HG03280 (cell line): ENCODE results near the gene PCYT2.

ENCODE experiments used
- ATAC-seq: cut with Tn5 transposase; IDR thresholded peaks from one replicate; pipeline ENCODE4 v1.9.1; 2021; ENCODE audit warnings: mild to moderate bottlenecking, moderate library complexity; ENCODE audit not compliant: unreplicated experiment

The PCYT2 gene

GRCh38 chr17:81927653-81928543 lies 16.7 kb upstream of the PCYT2 start, which contains the start of gene MAFG:
Gene MAFG (minus strand): TSS chr17:81927735. CDS start chr17:81923185, 4,550 bp downstream.
- ATAC-seq, result peak; percentile 74

GRCh38 chr17:81927152-81927652 lies 16.0 kb upstream of the PCYT2 start:
- peak; percentile 17 for ATAC-seq

GRCh38 chr17:81926451-81927151 lies 15.4 kb upstream of the PCYT2 start:
- peak; percentile 13 for ATAC-seq

- ATAC-seq, result no peak
Measured at GRCh38 chr17:81925860-81926450, 14.8 kb upstream of the PCYT2 start.

DNA sequence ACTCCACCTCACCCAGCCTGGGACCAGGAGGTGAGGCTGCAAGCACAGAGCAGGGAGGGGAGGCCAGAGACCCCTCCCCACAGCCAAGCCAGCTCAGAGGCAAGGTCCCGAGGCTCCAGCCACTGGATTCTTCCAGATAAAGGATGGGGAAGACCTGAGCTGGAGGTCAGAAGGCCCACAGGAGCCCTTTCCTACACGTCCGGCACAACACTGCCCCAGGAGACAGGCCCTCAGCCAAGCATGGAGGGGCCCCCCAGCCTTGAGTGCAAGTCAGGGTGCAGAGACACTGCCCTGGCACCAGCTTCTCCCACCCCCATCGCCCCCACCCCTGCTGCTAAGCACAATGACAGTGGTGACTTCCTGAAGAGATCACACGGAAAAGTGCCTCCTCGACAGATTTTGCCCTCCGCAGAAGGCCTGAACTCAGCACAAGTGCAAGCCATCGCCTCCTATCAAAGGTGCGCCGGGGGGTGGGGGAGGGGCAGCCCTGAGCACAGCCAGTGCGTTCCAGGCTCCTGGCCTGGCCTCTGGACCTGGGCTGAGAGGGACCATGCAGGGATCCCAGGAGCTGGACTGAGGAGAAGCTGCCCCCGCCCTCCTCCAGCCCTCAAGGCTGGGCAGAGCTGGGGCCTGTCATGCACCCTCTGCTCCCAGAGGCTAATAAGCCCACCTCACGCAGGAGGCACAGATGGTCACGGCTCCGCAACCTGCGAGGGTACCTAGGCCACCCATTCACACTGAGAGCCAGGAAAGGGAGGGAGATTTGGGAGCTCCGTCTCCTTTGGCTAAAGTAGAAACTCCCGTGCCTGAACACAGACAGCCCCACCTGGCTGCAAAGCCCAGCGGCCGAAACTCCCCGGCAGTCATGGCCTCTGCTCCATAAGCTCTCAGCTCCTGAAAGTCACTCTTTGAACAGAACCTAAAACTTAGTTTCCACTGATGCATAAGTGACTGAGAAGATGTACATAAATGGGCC lies 13.6 kb upstream of the PCYT2 start:
- ATAC-seq, result no peak

DNA sequence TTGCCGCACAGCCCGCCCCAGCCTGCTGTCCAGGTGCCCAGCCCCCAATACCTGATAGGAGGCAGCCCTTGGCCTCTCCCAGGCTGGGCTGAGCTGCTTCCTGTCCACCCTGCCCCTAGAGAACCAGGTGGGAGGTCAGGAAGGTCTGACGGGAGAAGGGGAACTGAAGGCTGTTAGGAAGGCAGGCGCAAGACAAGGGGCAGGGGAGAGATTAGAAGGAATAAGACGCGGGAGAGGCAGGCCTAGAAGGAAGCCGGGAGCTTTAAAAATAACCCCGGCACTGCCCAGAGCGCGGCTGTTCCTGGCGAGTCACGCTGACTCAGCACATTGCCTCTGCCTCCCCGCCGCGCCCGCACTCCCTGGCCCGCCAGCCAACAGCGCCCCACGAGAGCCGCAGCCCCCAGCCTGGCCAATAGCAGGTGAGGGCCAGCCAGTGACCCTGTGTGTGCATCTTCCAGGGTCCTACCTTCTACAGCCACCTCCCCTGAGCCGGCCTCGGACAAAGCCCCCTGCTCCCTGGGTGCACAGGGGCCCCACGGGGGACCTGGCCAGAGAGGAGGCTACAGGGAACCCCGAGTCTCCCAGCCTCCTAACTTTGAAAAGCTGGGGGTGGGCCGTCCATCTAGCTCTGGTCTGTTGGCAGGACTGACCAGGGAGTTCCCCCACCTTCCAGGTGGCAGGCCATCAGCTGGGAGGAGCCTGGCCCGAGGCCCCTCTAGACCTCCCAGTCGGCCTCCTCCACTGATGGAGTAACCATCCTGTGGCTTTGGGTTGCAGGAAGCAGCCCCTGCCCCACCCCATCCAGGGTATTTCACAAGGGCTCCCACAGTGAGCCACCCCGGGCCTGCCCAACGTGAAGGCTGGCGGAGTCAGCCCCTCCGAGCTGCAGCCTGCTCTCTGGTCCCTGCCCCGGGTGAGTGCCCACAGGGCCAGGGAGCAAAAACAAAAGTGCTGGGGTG lies 12.4 kb upstream of the PCYT2 start:
- ATAC-seq, result no peak

GRCh38 chr17:81922566-81923301 lies 11.5 kb upstream of the PCYT2 start:
- no peak for ATAC-seq

DNA sequence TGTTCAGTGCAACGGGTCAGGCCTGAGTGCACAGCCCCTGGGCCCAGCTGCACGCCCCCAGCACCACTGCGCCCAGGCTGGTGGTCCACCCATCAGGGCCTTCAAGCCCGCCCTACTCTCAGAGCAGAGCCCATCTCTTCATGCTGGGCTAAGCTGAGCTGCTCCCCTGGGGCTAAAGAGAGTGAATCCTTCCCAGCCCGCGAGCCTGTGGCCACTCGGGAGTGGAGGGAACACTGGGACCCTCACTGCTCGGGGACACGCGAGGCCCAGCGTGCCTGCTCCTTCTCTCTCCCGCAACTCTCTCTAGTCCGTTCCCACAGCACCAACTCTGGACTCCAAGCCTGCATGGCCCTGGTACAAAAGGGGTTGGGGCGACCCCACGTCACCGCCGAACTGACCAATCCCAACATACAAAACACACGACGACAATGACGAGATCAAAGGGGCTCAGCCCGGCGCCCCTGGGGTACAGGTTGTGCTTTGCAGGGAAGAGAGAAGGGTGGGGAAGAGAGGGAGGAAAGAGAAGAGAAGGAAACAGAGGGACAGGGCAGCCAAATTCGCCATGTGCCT lies 10.9 kb upstream of the PCYT2 start:
- ATAC-seq, result no peak

GRCh38 chr17:81921537-81921862 lies 10.3 kb upstream of the PCYT2 start:
- ATAC-seq, result no peak

GRCh38 chr17:81920612-81921536 lies 9.7 kb upstream of the PCYT2 start:
- ATAC-seq, result no peak

- ATAC-seq, result no peak
Measured at GRCh38 chr17:81918832-81919545, 7.8 kb upstream of the PCYT2 start.

GRCh38 chr17:81918333-81918669 lies 7.1 kb upstream of the PCYT2 start:
- ATAC-seq, result peak; percentile 18

GRCh38 chr17:81917565-81918332 lies 6.5 kb upstream of the PCYT2 start, which contains the start of gene SIRT7:
Gene SIRT7 (minus strand): TSS chr17:81918176. CDS start chr17:81918131, 45 bp downstream.
- peak; percentile 73 for ATAC-seq

- no peak for ATAC-seq
Measured at GRCh38 chr17:81916234-81917001, 5.2 kb upstream of the PCYT2 start.

- no peak for ATAC-seq
Measured at GRCh38 chr17:81915331-81915730, 4.1 kb upstream of the PCYT2 start.
